Neuronal stem cell (in vitro differentiated cells): ENCODE measurements around the gene C1orf198.

ENCODE experiments used
- DNase-seq: peaks from one replicate; pipeline ENCODE4 v3.0.0-alpha.2; 2013; ENCODE audit warnings: low spot score
- H2AFZ ChIP-seq: one replicate; pipeline ENCODE4 v1.6.1; 2013; ENCODE audit warnings: mild to moderate bottlenecking, low read length, inconsistent platforms
- H2AK5ac ChIP-seq: 2 replicates; pipeline ENCODE4 v1.6.1; 2013; ENCODE audit warnings: low read depth, mild to moderate bottlenecking, inconsistent platforms, low read length, moderate library complexity, mixed read lengths
- H2BK120ac ChIP-seq: 2 replicates; pipeline ENCODE4 v1.6.1; 2013; ENCODE audit warnings: low read depth, mild to moderate bottlenecking, inconsistent platforms, low read length, moderate library complexity, mixed read lengths
- H2BK12ac ChIP-seq: one replicate; pipeline ENCODE4 v1.6.1; 2013; ENCODE audit warnings: low read length, inconsistent platforms
- H2BK15ac ChIP-seq: 2 replicates; pipeline ENCODE4 v1.6.1; 2013; ENCODE audit warnings: mild to moderate bottlenecking, low read length, inconsistent platforms, mixed read lengths
- H2BK5ac ChIP-seq: one replicate; pipeline ENCODE4 v1.6.1; 2013; ENCODE audit warnings: inconsistent platforms, mild to moderate bottlenecking, low read length, moderate library complexity
- H3K14ac ChIP-seq: one replicate; pipeline ENCODE4 v1.6.1; 2013; ENCODE audit warnings: low read length, inconsistent platforms
- H3K18ac ChIP-seq: 2 replicates; pipeline ENCODE4 v1.6.1; 2013; ENCODE audit warnings: low read length, inconsistent platforms
- H3K23ac ChIP-seq: 2 replicates; pipeline ENCODE4 v1.6.1; 2013; ENCODE audit warnings: low read depth, mild to moderate bottlenecking, mixed read lengths, low read length, inconsistent platforms; ENCODE audit not compliant: poor library complexity
- H3K27ac ChIP-seq: replicated peaks from 3 replicates; pipeline ENCODE4 v1.5.1; 2013; ENCODE audit warnings: low read length, inconsistent platforms
- H3K27me3 ChIP-seq, 3 experiments: 2 replicates each; pipeline ENCODE4 v1.6.1; 2013; ENCODE audit warnings: low read length in 3 of 3, mild to moderate bottlenecking in 2 of 3, inconsistent platforms in 1 of 3, low read depth in 1 of 3, mixed read lengths in 1 of 3, moderate library complexity in 1 of 3; ENCODE audit not compliant: control insufficient read depth in 3 of 3, insufficient read depth in 3 of 3
- H3K36me3 ChIP-seq, 2 donors: replicated peaks in 1 of 2; 2 replicates each; pipeline ENCODE4 v1.6.1; 2013; ENCODE audit warnings: low read length in 2 of 2; ENCODE audit not compliant: control insufficient read depth in 2 of 2, insufficient read depth in 2 of 2
- H3K4ac ChIP-seq: 2 replicates; pipeline ENCODE4 v1.6.1; 2013; ENCODE audit warnings: inconsistent platforms, mild to moderate bottlenecking, low read length, moderate library complexity
- H3K4me1 ChIP-seq, 2 donors: 1 replicate in 1 of 2; 2 replicates in 1 of 2; pipeline ENCODE4 v1.6.1; 2013; ENCODE audit warnings: low read length in 2 of 2, low read depth in 1 of 2; ENCODE audit not compliant: control insufficient read depth in 2 of 2, insufficient read depth in 1 of 2
- H3K4me2 ChIP-seq: one replicate; pipeline ENCODE4 v1.6.1; 2013; ENCODE audit warnings: mild to moderate bottlenecking, low read length, inconsistent platforms; ENCODE audit not compliant: insufficient read depth, poor library complexity, severe bottlenecking
- H3K4me3 ChIP-seq, 2 donors: 2 replicates each; pipeline ENCODE4 v1.5.1; 2013; ENCODE audit warnings: low read length in 2 of 2, mild to moderate bottlenecking in 2 of 2, inconsistent platforms in 1 of 2, moderate library complexity in 1 of 2
- H3K79me1 ChIP-seq: one replicate; pipeline ENCODE4 v1.6.1; 2013; ENCODE audit warnings: low read depth, mild to moderate bottlenecking, inconsistent platforms, low read length, moderate library complexity
- H3K9ac ChIP-seq: one replicate; pipeline ENCODE4 v1.6.1; 2013; ENCODE audit warnings: mild to moderate bottlenecking, low read depth, low read length, inconsistent platforms; ENCODE audit not compliant: poor library complexity
- H3K9me3 ChIP-seq, 2 donors: replicated peaks in 1 of 2; 2 replicates each; pipeline versions ENCODE3 to v1.6.1; 2013; ENCODE audit warnings: low read length in 2 of 2, mild to moderate bottlenecking in 2 of 2, inconsistent platforms in 1 of 2, low read depth in 1 of 2, mixed read lengths in 1 of 2, moderate library complexity in 1 of 2; ENCODE audit not compliant: control insufficient read depth in 2 of 2, insufficient read depth in 1 of 2
- H4K8ac ChIP-seq: one replicate; pipeline ENCODE4 v1.6.1; 2013; ENCODE audit warnings: low read depth, mild to moderate bottlenecking, inconsistent platforms, low read length, moderate library complexity
- H4K91ac ChIP-seq: one replicate; pipeline ENCODE4 v1.6.1; 2013; ENCODE audit warnings: low read length, low read depth, mild to moderate bottlenecking, inconsistent platforms; ENCODE audit not compliant: poor library complexity
- WGBS, 2 donors: extraction: QIAGEN DNeasy Blood & Tissue Kit; methylation state at CpG; one replicate each; pipeline ENCODE4 v1.1.7; 2013; ENCODE audit warnings: missing lambda C conversion rate in 2 of 2, mixed read lengths in 1 of 2; ENCODE audit not compliant: insufficient read length in 2 of 2, insufficient replicate concordance in 1 of 2; ENCODE audit errors: extremely low coverage in 2 of 2; 5-methylcytosine and 5-hydroxymethylcytosine counted together

C1orf198 gene

GRCh38 chr1:230794431-230794830, 73.9 kb downstream of the C1orf198 start:
- Histone ChIP-seq H2AK5ac (no peak overlapping the region), H3K4me2 (no peak overlapping the region), H3K9ac (no peak overlapping the region), H2BK120ac (no peak overlapping the region), H4K8ac (no peak overlapping the region), H3K27ac (no peak overlapping the region), H2BK5ac (no peak overlapping the region), H3K79me1 (no peaks in the 10 kb centered on the region), H3K4ac (no peak overlapping the region), H2BK15ac (no peak overlapping the region), H3K23ac (no peak overlapping the region), H4K91ac (no peak overlapping the region), H3K4me3 (no peak overlapping the region), H3K14ac (no peak overlapping the region), H3K36me3 (no peaks in the 10 kb centered on the region), H3K9me3 (no peaks in the 10 kb centered on the region), H2BK12ac (no peak overlapping the region), H3K18ac (no peak overlapping the region), H3K27me3 (no peaks in the 10 kb centered on the region), H2AFZ (peak overlapping the region; percentile 13), H3K4me1 (peaks cover 0 to 4% of the 10 kb centered on the region in 2 donors)
- DNase-seq = no peak
- WGBS, 2 donors = no CpG with 5 or more reads among the region's 5 CpGs

GRCh38 chr1:230793463-230793745, 74.9 kb downstream of the C1orf198 start:
- no peak overlapping the region for H3K4ac ChIP-seq
- H3K23ac ChIP-seq = no peak overlapping the region
- no peaks in the 10 kb centered on the region for H3K79me1 ChIP-seq
- H4K8ac ChIP-seq = no peak overlapping the region
- H3K14ac ChIP-seq = no peak overlapping the region
- H4K91ac ChIP-seq = no peak overlapping the region
- no peak overlapping the region for H3K4me2 ChIP-seq
- no peak overlapping the region for H3K27ac ChIP-seq
- no CpG with 5 or more reads among the region's 9 CpGs for WGBS, 2 donors
- no peak overlapping the region for H2BK15ac ChIP-seq
- no peak for DNase-seq
- peak overlapping the region; percentile 41 for H2AK5ac ChIP-seq
- peak overlapping the region; percentile 32 for H3K18ac ChIP-seq
- no peak overlapping the region for H2AFZ ChIP-seq
- no peaks in the 10 kb centered on the region for H3K9me3 ChIP-seq
- no peaks in the 10 kb centered on the region for H3K27me3 ChIP-seq
- no peaks in the 10 kb centered on the region for H3K36me3 ChIP-seq
- no peak overlapping the region for H3K9ac ChIP-seq
- no peak overlapping the region for H2BK5ac ChIP-seq
- H2BK12ac ChIP-seq = no peak overlapping the region
- peaks cover 0 to 4% of the 10 kb centered on the region in 2 donors for H3K4me1 ChIP-seq
- no peak overlapping the region for H2BK120ac ChIP-seq
- H3K4me3 ChIP-seq = no peak overlapping the region

- Histone ChIP-seq H3K4me3 (no peak overlapping the region), H2BK15ac (no peak overlapping the region)
- DNase-seq = no peak
Measured at GRCh38 chr1:230792691-230793462, 75.4 kb downstream of the C1orf198 start.

GRCh38 chr1:230791986-230792564, 76.2 kb downstream of the C1orf198 start:
- Histone ChIP-seq H2BK120ac (no peak overlapping the region), H3K18ac (no peak overlapping the region), H3K14ac (no peak overlapping the region), H4K8ac (no peak overlapping the region), H3K9me3 (no peaks in the 10 kb centered on the region), H3K4me1 (peaks cover 4 to 7% of the 10 kb centered on the region in 2 donors), H2AFZ (no peak overlapping the region), H3K9ac (no peak overlapping the region), H2BK12ac (no peak overlapping the region), H3K4me2 (no peak overlapping the region), H4K91ac (no peak overlapping the region), H2BK5ac (no peak overlapping the region), H3K79me1 (no peaks in the 10 kb centered on the region), H3K36me3 (no peaks in the 10 kb centered on the region), H3K27me3 (no peaks in the 10 kb centered on the region), H3K4ac (no peak overlapping the region), H3K4me3 (no peak overlapping the region), H2BK15ac (no peak overlapping the region), H3K27ac (no peak overlapping the region), H3K23ac (no peak overlapping the region), H2AK5ac (no peak overlapping the region)
- no peak for DNase-seq
- no CpG with 5 or more reads among the region's 5 CpGs for WGBS, 2 donors

More at GRCh38 chr1:230792691-230793462, 75.4 kb downstream of the C1orf198 start:
- peak overlapping the region; percentile 32 for H3K18ac ChIP-seq
- H2AK5ac ChIP-seq = peak overlapping the region; percentile 41
- WGBS, 2 donors = no CpG with 5 or more reads among the region's 13 CpGs
- peaks cover 0 to 4% of the 10 kb centered on the region in 2 donors for H3K4me1 ChIP-seq
- H3K23ac ChIP-seq = no peak overlapping the region
- no peak overlapping the region for H3K9ac ChIP-seq
- no peaks in the 10 kb centered on the region for H3K9me3 ChIP-seq
- H2AFZ ChIP-seq = no peak overlapping the region
- no peaks in the 10 kb centered on the region for H3K27me3 ChIP-seq
- H3K36me3 ChIP-seq = no peaks in the 10 kb centered on the region
- no peak overlapping the region for H2BK5ac ChIP-seq
- H3K4ac ChIP-seq = no peak overlapping the region
- no peak overlapping the region for H2BK120ac ChIP-seq
- H4K91ac ChIP-seq = no peak overlapping the region
- H2BK12ac ChIP-seq = no peak overlapping the region
- no peak overlapping the region for H4K8ac ChIP-seq
- H3K4me2 ChIP-seq = no peak overlapping the region
- no peak overlapping the region for H3K14ac ChIP-seq
- no peak overlapping the region for H3K27ac ChIP-seq
- H3K79me1 ChIP-seq = no peaks in the 10 kb centered on the region
